ENCODE measurements around the gene CXCR1.

CXCR1 gene

DNA sequence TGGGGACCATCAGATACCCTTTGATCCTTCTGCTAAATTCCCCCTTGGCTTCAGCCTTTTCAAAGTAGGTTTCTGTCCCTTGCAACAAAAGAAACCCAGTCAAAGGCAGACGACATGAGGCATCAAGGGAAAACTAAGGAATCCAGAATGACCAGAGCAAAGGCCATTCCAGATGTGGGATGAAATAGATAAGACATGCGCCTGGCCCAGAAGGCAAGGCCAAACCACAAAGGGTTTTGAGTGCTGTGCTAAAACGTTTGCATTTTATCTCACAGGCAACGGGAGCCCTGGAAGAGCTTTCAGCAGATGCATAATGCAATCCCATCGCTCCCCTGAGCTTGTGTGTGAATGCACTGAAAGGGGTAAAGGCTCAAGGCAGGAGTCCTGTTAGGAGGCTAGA lies 17.7 kb downstream of the CXCR1 start:
- ChIA-PET POLR2A (no interaction called here), CTCF (no interaction called here)
- Histone ChIP-seq H3K4me3 (ENCODE audit: low read depth, low read length) (no peak overlapping the region), H3K9me3 (ENCODE audit: control insufficient read depth, insufficient read depth, low read depth, low read length) (no peaks in the 10 kb centered on the region), H3K4me1 (ENCODE audit: control insufficient read depth, insufficient read depth, low read length) (no peaks in the 10 kb centered on the region), H3K36me3 (ENCODE audit: control insufficient read depth in 2 of 2, insufficient read depth in 1 of 2, low read length in 2 of 2) (no peaks in the 10 kb centered on the region), H3K27ac (ENCODE audit: extremely low read depth, low read depth, low read length) (no peak overlapping the region)
- TF ChIP-seq, protein P1, sequence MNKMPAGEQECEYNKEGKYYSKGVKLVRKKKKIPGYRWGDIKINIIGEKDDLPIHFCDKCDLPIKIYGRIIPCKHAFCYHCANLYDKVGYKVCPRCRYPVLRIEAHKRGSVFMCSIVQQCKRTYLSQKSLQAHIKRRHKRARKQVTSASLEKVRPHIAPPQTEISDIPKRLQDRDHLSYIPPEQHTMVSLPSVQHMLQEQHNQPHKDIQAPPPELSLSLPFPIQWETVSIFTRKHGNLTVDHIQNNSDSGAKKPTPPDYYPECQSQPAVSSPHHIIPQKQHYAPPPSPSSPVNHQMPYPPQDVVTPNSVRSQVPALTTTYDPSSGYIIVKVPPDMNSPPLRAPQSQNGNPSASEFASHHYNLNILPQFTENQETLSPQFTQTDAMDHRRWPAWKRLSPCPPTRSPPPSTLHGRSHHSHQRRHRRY (tag by site-specific recombination; IDR thresholded peaks at IDR 0.05): no peak
- TF ChIP-seq ZNF169 (tag by site-specific recombination; IDR thresholded peaks at IDR 0.05): no peak
- no peak for TF ChIP-seq ZNF660 (tag by site-specific recombination; IDR thresholded peaks at IDR 0.05)
- TF ChIP-seq ZNF266 (tag by site-specific recombination; IDR thresholded peaks at IDR 0.05; ENCODE audit: low read depth): no peak
- no peak for TF ChIP-seq ZNF654 (tag by site-specific recombination; IDR thresholded peaks at IDR 0.05; ENCODE audit: low read depth)
- no peak for TF ChIP-seq ZNF610 (tag by site-specific recombination; IDR thresholded peaks at IDR 0.05; ENCODE audit: borderline replicate concordance)
- no peak for TF ChIP-seq ZNF155 (tag by site-specific recombination; IDR thresholded peaks at IDR 0.05)
- no peak for TF ChIP-seq ZNF621 (tag by site-specific recombination; IDR thresholded peaks at IDR 0.05)
- TF ChIP-seq, protein P2, sequence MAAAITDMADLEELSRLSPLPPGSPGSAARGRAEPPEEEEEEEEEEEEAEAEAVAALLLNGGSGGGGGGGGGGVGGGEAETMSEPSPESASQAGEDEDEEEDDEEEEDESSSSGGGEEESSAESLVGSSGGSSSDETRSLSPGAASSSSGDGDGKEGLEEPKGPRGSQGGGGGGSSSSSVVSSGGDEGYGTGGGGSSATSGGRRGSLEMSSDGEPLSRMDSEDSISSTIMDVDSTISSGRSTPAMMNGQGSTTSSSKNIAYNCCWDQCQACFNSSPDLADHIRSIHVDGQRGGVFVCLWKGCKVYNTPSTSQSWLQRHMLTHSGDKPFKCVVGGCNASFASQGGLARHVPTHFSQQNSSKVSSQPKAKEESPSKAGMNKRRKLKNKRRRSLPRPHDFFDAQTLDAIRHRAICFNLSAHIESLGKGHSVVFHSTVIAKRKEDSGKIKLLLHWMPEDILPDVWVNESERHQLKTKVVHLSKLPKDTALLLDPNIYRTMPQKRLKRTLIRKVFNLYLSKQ (tag by site-specific recombination; IDR thresholded peaks at IDR 0.05; ENCODE audit: borderline replicate concordance): no peak
- TF ChIP-seq ZFHX2 (tag by site-specific recombination; conservative IDR thresholded peaks at IDR 0.05): no peak
- TF ChIP-seq IKZF3 (tag by site-specific recombination; IDR thresholded peaks at IDR 0.05): no peak

DNA sequence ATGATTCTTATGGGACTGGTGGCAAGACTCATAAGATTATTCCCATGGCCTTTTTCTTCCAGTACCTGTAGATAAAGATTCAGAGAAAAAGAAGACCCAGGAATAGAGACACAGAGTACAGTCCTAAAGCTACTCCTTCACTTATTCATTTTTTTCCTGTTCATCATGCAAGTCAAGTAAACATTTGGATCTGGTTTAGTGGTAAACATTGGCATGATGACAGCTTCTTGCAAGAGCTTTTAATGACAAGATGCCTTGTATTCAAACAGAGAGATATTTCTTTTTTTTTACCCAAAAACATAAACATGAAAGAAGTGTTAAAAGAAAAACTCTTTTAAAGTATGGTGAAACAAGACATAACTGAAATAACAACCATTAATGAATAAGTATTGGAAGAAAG lies 20.7 kb downstream of the CXCR1 start:
- ChIA-PET CTCF (interaction anchor here (0.6 kb wide), 3 partner anchors 26 to 230 kb away, joined by 3 read pairs; partner anchors contain the start of gene RUFY4), POLR2A (no interaction called here)
- H3K4me3 ChIP-seq (ENCODE audit: low read depth, low read length): no peak overlapping the region
- TF ChIP-seq, protein P3, sequence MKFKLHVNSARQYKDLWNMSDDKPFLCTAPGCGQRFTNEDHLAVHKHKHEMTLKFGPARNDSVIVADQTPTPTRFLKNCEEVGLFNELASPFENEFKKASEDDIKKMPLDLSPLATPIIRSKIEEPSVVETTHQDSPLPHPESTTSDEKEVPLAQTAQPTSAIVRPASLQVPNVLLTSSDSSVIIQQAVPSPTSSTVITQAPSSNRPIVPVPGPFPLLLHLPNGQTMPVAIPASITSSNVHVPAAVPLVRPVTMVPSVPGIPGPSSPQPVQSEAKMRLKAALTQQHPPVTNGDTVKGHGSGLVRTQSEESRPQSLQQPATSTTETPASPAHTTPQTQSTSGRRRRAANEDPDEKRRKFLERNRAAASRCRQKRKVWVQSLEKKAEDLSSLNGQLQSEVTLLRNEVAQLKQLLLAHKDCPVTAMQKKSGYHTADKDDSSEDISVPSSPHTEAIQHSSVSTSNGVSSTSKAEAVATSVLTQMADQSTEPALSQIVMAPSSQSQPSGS (tag by site-specific recombination; IDR thresholded peaks at IDR 0.05; ENCODE audit: low read depth): no peak
- TF ChIP-seq ZNF341 (tag by site-specific recombination; IDR thresholded peaks at IDR 0.05; ENCODE audit: low read depth) (no peak), ZFHX2 (tag by site-specific recombination; conservative IDR thresholded peaks at IDR 0.05) (no peak), ZNF2 (tag by site-specific recombination; IDR thresholded peaks at IDR 0.05) (no peak)
- TF ChIP-seq, protein P4, sequence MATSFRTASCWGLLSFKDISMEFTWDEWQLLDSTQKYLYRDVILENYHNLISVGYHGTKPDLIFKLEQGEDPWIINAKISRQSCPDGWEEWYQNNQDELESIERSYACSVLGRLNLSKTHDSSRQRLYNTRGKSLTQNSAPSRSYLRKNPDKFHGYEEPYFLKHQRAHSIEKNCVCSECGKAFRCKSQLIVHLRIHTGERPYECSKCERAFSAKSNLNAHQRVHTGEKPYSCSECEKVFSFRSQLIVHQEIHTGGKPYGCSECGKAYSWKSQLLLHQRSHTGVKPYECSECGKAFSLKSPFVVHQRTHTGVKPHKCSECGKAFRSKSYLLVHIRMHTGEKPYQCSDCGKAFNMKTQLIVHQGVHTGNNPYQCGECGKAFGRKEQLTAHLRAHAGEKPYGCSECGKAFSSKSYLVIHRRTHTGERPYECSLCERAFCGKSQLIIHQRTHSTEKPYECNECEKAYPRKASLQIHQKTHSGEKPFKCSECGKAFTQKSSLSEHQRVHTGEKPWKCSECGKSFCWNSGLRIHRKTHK (tag by site-specific recombination; IDR thresholded peaks at IDR 0.05): no peak
- H3K36me3 ChIP-seq (ENCODE audit: control insufficient read depth in 2 of 2, insufficient read depth in 1 of 2, low read length in 2 of 2): no peaks in the 10 kb centered on the region
- no peak overlapping the region for H3K27ac ChIP-seq (ENCODE audit: extremely low read depth, low read depth, low read length)
- no peaks in the 10 kb centered on the region for H3K4me1 ChIP-seq (ENCODE audit: control insufficient read depth, insufficient read depth, low read length)
- no peaks in the 10 kb centered on the region for H3K9me3 ChIP-seq (ENCODE audit: control insufficient read depth, insufficient read depth, low read depth, low read length)

DNA sequence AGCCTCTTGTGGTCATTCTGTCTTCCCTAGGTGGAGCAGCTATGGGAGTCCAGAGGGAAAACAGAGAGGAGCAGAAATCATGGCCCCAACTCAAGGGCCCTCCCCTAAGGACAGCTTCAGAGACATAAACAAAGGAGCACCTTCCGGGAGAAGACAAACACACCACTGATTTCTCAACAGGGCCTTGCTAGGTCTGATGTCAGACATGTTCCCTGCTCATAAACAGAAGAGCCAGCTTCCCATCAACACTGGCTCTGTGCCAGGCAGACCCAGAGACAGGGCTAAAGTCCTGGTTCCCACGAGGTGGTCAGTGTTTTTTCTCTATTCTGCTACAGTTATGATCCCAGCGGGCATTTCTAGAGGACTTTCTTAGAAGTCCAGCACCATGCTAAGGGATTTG lies 21.6 kb downstream of the CXCR1 start:
- H3K4me1 ChIP-seq (ENCODE audit: control insufficient read depth, insufficient read depth, low read length): no peaks in the 10 kb centered on the region
- H3K36me3 ChIP-seq (ENCODE audit: control insufficient read depth in 2 of 2, insufficient read depth in 1 of 2, low read length in 2 of 2): no peaks in the 10 kb centered on the region
- CTCF ChIA-PET: no interaction called here
- H3K9me3 ChIP-seq (ENCODE audit: control insufficient read depth, insufficient read depth, low read depth, low read length): no peaks in the 10 kb centered on the region
- no peak overlapping the region for H3K27ac ChIP-seq (ENCODE audit: extremely low read depth, low read depth, low read length)
- H3K4me3 ChIP-seq (ENCODE audit: low read depth, low read length): no peak overlapping the region
- TF ChIP-seq ZNF544 (tag by site-specific recombination; IDR thresholded peaks at IDR 0.05): no peak
- no peak for TF ChIP-seq MEIS1 (CRISPR knock-in tag; IDR thresholded peaks at IDR 0.05; ENCODE audit: borderline replicate concordance)
- TF ChIP-seq, protein P5, sequence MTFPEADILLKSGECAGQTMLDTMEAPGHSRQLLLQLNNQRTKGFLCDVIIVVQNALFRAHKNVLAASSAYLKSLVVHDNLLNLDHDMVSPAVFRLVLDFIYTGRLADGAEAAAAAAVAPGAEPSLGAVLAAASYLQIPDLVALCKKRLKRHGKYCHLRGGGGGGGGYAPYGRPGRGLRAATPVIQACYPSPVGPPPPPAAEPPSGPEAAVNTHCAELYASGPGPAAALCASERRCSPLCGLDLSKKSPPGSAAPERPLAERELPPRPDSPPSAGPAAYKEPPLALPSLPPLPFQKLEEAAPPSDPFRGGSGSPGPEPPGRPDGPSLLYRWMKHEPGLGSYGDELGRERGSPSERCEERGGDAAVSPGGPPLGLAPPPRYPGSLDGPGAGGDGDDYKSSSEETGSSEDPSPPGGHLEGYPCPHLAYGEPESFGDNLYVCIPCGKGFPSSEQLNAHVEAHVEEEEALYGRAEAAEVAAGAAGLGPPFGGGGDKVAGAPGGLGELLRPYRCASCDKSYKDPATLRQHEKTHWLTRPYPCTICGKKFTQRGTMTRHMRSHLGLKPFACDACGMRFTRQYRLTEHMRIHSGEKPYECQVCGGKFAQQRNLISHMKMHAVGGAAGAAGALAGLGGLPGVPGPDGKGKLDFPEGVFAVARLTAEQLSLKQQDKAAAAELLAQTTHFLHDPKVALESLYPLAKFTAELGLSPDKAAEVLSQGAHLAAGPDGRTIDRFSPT (tag by site-specific recombination; IDR thresholded peaks at IDR 0.05): no peak
- TF ChIP-seq ZNF707 (tag by site-specific recombination; IDR thresholded peaks at IDR 0.05): no peak
- no peak for TF ChIP-seq ZNF121 (tag by site-specific recombination; IDR thresholded peaks at IDR 0.05)
- no peak for TF ChIP-seq ZNF175 (tag by site-specific recombination; IDR thresholded peaks at IDR 0.05)
- no peak for TF ChIP-seq ZNF350 (tag by site-specific recombination; IDR thresholded peaks at IDR 0.05)
- POLR2A ChIA-PET: no interaction called here

Data from HEK293 (cell line).